K562 (cell line): ENCODE measurements around the gene HPSE2. TPM values are rescaled to one million over a fixed set of nuclear protein-coding genes. Genes with fewer than 3 reads are reported as not detected.

Source experiments
- ATAC-seq: fragments of 200-7000 bp; cut with Tn5 transposase; 3 replicates; pipeline ENCODE4 v1.9.1; 2020; ENCODE audit warnings: moderate library complexity
- BruUV-seq: library from RNA; stranded (reverse); fragments of 400-500 nt; replicated peaks from 2 replicates; lab custom pipeline; 2021; lab: Mats Ljungman, UMichigan
- CTCF ChIA-PET: fragments of 300-600 bp; formaldehyde crosslinking; extraction: SDS; loops from one replicate; lab custom pipeline; 2021; ENCODE audit warnings: low intra/inter-chr PET ratio; lab: Yijun Ruan, JAX
- POLR2A ChIA-PET: fragments of 300-600, 350-650 bp; sonication (Branson Sonifier 250); formaldehyde crosslinking; extraction: SDS; loops from one replicate; lab custom pipeline; 2021; ENCODE audit warnings: antibody characterized with exemption, inconsistent platforms; lab: Yijun Ruan, JAX
- DNase-seq, 4 experiments: peaks; one replicate each; pipeline versions ENCODE4 v3.0.0 to v3.0.0-alpha.2; 2011 to 2018; ENCODE audit warnings: low spot score in 3 of 4, mixed read lengths in 3 of 4; ENCODE audit errors: extremely low read depth in 1 of 4
- FAIRE-seq: peaks from 2 replicates; lab custom pipeline; 2011; peaks lifted over from hg19 to GRCh38; lab: Jason Lieb, UNC
- H2AFZ ChIP-seq: 2 replicates; pipeline ENCODE4 v1.6.0; 2011; ENCODE audit warnings: low read depth, low read length, control low read depth, inconsistent platforms
- H3K27ac ChIP-seq: fragments of 200-600 bp; 3 replicates; pipeline ENCODE4 v1.8.0; 2011; ENCODE audit warnings: low read depth, mild to moderate bottlenecking, control low read depth, inconsistent platforms, low read length, moderate library complexity, mixed read lengths; ENCODE audit errors: extremely low read depth
- H3K27me3 ChIP-seq, 2 experiments: fragments of 300-600 bp in 1 of 2; 2 replicates in 1 of 2; 3 replicates in 1 of 2; pipeline versions ENCODE4 v1.6.0 to v1.8.0; 2011; ENCODE audit warnings: inconsistent platforms in 2 of 2, low read length in 2 of 2, mild to moderate bottlenecking in 1 of 2, mixed read lengths in 1 of 2, moderate library complexity in 1 of 2; ENCODE audit not compliant: control insufficient read depth in 2 of 2, insufficient read depth in 2 of 2
- H3K36me3 ChIP-seq: fragments of 300-600 bp; 3 replicates; pipeline ENCODE4 v1.8.0; 2011; ENCODE audit warnings: mild to moderate bottlenecking, low read length, inconsistent platforms; ENCODE audit not compliant: control insufficient read depth, insufficient read depth
- H3K4me1 ChIP-seq, 2 experiments: fragments of 200-600 bp in 1 of 2; replicated peaks in 1 of 2; 2 replicates in 1 of 2; 3 replicates in 1 of 2; pipeline versions ENCODE4 v1.5.1 to v1.8.0; 2011; ENCODE audit warnings: inconsistent platforms in 2 of 2, low read length in 2 of 2, mild to moderate bottlenecking in 1 of 2, mixed read lengths in 1 of 2, moderate library complexity in 1 of 2; ENCODE audit not compliant: control insufficient read depth in 2 of 2, insufficient read depth in 2 of 2
- H3K4me2 ChIP-seq: 2 replicates; pipeline ENCODE4 v1.6.1; 2011; ENCODE audit warnings: low read length, control low read depth, inconsistent platforms, mixed read lengths; ENCODE audit not compliant: insufficient read depth
- H3K4me3 ChIP-seq: fragments of 200-600 bp; sonication (generic), shearing (Covaris generic); 2 replicates; pipeline ENCODE4 v1.5.1; 2016; ENCODE audit warnings: control low read depth, inconsistent platforms
- H3K79me2 ChIP-seq: fragments of 200-600 bp; 3 replicates; pipeline ENCODE4 v1.8.0; 2011; ENCODE audit warnings: low read length, inconsistent platforms; ENCODE audit not compliant: control insufficient read depth, insufficient read depth
- H3K9ac ChIP-seq, 2 experiments: 2 replicates each; pipeline versions ENCODE4 v1.6.0 to v1.6.1; 2011; ENCODE audit warnings: low read depth in 2 of 2, low read length in 2 of 2, control low read depth in 1 of 2, inconsistent platforms in 1 of 2, mild to moderate bottlenecking in 1 of 2, mixed read lengths in 1 of 2; ENCODE audit not compliant: insufficient read depth in 1 of 2
- H3K9me1 ChIP-seq: one replicate; pipeline ENCODE4 v1.6.0; 2011; ENCODE audit warnings: inconsistent platforms, mild to moderate bottlenecking, low read length, moderate library complexity; ENCODE audit not compliant: control insufficient read depth, insufficient read depth
- H3K9me3 ChIP-seq: replicated peaks from 2 replicates; pipeline ENCODE4 v1.5.1; 2011; ENCODE audit warnings: low read depth, low read length, inconsistent platforms; ENCODE audit not compliant: control insufficient read depth, insufficient read depth
- H4K20me1 ChIP-seq: replicated peaks from 2 replicates; pipeline ENCODE4 v1.6.1; 2011; ENCODE audit warnings: low read length, inconsistent platforms, mixed read lengths; ENCODE audit not compliant: control insufficient read depth, insufficient read depth
- BMI1 ChIP-seq: fragments of 150-350 bp; IDR thresholded peaks from 2 replicates; pipeline ENCODE4 v1.6.1; 2014; ENCODE audit warnings: low read length
- BRD9 ChIP-seq: fragments of 450-650 bp; IDR thresholded peaks from 2 replicates; pipeline ENCODE4 v1.6.1; 2018; ENCODE audit warnings: low read depth; ENCODE audit not compliant: partially characterized antibody
- DLX4 ChIP-seq: fragments of 250-450 bp; sonication (Bioruptor Pico); IDR thresholded peaks from 2 replicates; pipeline ENCODE4 v1.6.1; 2021; ENCODE audit warnings: mild to moderate bottlenecking
- EP300 ChIP-seq: IDR thresholded peaks from 2 replicates; pipeline ENCODE4 v1.6.1; 2012; ENCODE audit warnings: low read length, improper control_type of control experiment
- ERF ChIP-seq: fragments of 450-650 bp; formaldehyde crosslinking; IDR thresholded peaks from 2 replicates; pipeline ENCODE4 v1.4.0; 2020; ENCODE audit warnings: mild to moderate bottlenecking, mixed read lengths
- PHTF2 ChIP-seq: fragments of 250-450 bp; sonication (Bioruptor Pico); IDR thresholded peaks from 2 replicates; pipeline ENCODE4 v1.5.0; 2021; ENCODE audit warnings: mild to moderate bottlenecking
- TRIM25 ChIP-seq: fragments of 450-650 bp; IDR thresholded peaks from 2 replicates; pipeline ENCODE4 v1.7.0; 2016; ENCODE audit warnings: borderline replicate concordance
- TSC22D4 ChIP-seq: fragments of 450-650 bp; IDR thresholded peaks from 2 replicates; pipeline ENCODE4 v1.6.1; 2016; ENCODE audit warnings: missing genetic modification characterization, missing biosample characterization, control low read depth
- WGBS: fragments of 100-300 bp; shearing (Covaris generic); methylation state at CpG from one replicate; pipeline ENCODE4 v1.1.6; 2016; ENCODE audit warnings: low coverage, mixed read lengths; ENCODE audit not compliant: insufficient coverage; ENCODE audit errors: missing lambda C conversion rate; 5-methylcytosine and 5-hydroxymethylcytosine counted together
- in situ Hi-C: fragments of 300-500 bp; cut with MboI; formaldehyde crosslinking; loops from 4 replicates; pipeline ENCODE4 v1.15.0; 2018; ENCODE audit warnings: inconsistent platforms, mixed read lengths
- intact Hi-C: fragments of 100-400 bp; cut with micrococcal nuclease; formaldehyde crosslinking; loops from 2 replicates; pipeline ENCODE4 v1.14.2; 2022
- polyA plus RNA-seq, 8 experiments: library from polyadenylated mRNA; depleted of rRNA in 4 of 8; stranded (reverse) in 5 of 8; unstranded in 3 of 8; fragments of >200 nt; fragmentation: Nextera tagmentation in 2 of 8; fragmentation: Illumina TruSeq in 1 of 8; extraction: Ambion mirVana in 2 of 8; extraction: Trizol in 1 of 8; gene quantifications; 2 replicates each; pipeline versions ENCODE4 v1.2.1 to v1.2.3, GENCODE V29; 2011 to 2014; ENCODE audit warnings: inconsistent platforms in 1 of 8, missing spikeins in 1 of 8
- total RNA-seq, 7 experiments: library from RNA; depleted of rRNA in 6 of 7; stranded (reverse); fragments of >200 nt in 6 of 7; fragmentation: Illumina TruSeq in 2 of 7; extraction: Trizol in 2 of 7; gene quantifications; 2 replicates each; pipeline versions ENCODE4 v1.2.1 to v1.2.3, GENCODE V29; 2011 to 2021; ENCODE audit warnings: low replicate concordance in 1 of 7
- TF ChIP-seq, protein P1 (sequence below): fragments of 450-650 bp; IDR thresholded peaks from 2 replicates; pipeline ENCODE4 v1.7.1; 2018; ENCODE audit warnings: mild to moderate bottlenecking, low read depth; ENCODE audit not compliant: partially characterized antibody

The HPSE2 gene
- total and polyA plus RNA-seq, 9 of the 15 experiments (the other 6 are each of a cell fraction or from before 2014, with no cell fraction given), result 0.03 to 0.10 (median 0.04) TPM; not detected in 2

GRCh38 chr10:98435178-98435577, 800.5 kb downstream of the HPSE2 start:
- H3K9me1 ChIP-seq, result no peaks in the 10 kb centered on the region
- ATAC-seq, result no peak
- POLR2A ChIA-PET, result interaction anchor here (1.1 to 1.6 kb wide), 2 partner anchors 9 to 12 kb away, joined by 3 to 4 read pairs; no protein-coding TSS in a partner anchor
- H4K20me1 ChIP-seq, result no peaks in the 10 kb centered on the region
- 96% methylated on average over 7 of the region's 12 CpGs for WGBS
- DNase-seq, result no peak
- no peaks in the 10 kb centered on the region for H3K9me3 ChIP-seq
- TF ChIP-seq BRD9 (no peak), TSC22D4 (tag) (no peak), DLX4 (CRISPR knock-in tag) (no peak), PHTF2 (CRISPR knock-in tag) (no peak), TRIM25 (no peak), BMI1 (no peak), ERF (CRISPR knock-in tag) (no peak), EP300 (no peak)
- TF ChIP-seq, protein P1, sequence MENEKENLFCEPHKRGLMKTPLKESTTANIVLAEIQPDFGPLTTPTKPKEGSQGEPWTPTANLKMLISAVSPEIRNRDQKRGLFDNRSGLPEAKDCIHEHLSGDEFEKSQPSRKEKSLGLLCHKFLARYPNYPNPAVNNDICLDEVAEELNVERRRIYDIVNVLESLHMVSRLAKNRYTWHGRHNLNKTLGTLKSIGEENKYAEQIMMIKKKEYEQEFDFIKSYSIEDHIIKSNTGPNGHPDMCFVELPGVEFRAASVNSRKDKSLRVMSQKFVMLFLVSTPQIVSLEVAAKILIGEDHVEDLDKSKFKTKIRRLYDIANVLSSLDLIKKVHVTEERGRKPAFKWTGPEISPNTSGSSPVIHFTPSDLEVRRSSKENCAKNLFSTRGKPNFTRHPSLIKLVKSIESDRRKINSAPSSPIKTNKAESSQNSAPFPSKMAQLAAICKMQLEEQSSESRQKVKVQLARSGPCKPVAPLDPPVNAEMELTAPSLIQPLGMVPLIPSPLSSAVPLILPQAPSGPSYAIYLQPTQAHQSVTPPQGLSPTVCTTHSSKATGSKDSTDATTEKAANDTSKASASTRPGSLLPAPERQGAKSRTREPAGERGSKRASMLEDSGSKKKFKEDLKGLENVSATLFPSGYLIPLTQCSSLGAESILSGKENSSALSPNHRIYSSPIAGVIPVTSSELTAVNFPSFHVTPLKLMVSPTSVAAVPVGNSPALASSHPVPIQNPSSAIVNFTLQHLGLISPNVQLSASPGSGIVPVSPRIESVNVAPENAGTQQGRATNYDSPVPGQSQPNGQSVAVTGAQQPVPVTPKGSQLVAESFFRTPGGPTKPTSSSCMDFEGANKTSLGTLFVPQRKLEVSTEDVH, result no peak
- TF ChIP-seq, all 486 proteins: peak for 0
- H3K27me3 ChIP-seq, result no peaks in the 10 kb centered on the region
- no peak for FAIRE-seq
- no peak overlapping the region for H3K4me2 ChIP-seq
- H2AFZ ChIP-seq, result no peak overlapping the region
- in situ Hi-C loops, result no loop called here
- CTCF ChIA-PET, result no interaction called here
- no peak overlapping the region for H3K27ac ChIP-seq
- H3K4me1 ChIP-seq, result no peaks in the 10 kb centered on the region
- no peak overlapping the region for H3K9ac ChIP-seq
- no peak overlapping the region for H3K4me3 ChIP-seq
- no TSS peak for BruUV-seq
- H3K79me2 ChIP-seq, result no peaks in the 10 kb centered on the region
- intact Hi-C loops, result no loop called here
- H3K36me3 ChIP-seq, result peaks cover 72% of the 10 kb centered on the region; the same call in 2 of the 3 replicates
